Endothelial cell of umbilical vein (primary cell): ENCODE measurements around the gene ADRM1.

ENCODE experiments used
- POLR2AphosphoS5 ChIP-seq: IDR thresholded peaks from 2 replicates; pipeline ENCODE4 v1.6.1; 2012; ENCODE audit warnings: low read depth, mild to moderate bottlenecking, control low read depth, low read length, moderate library complexity; ENCODE audit not compliant: insufficient read depth
- TF ChIP-seq, protein P1 (sequence below), 2 donors: IDR thresholded peaks; 1 replicate in 1 of 2; 2 replicates in 1 of 2; pipeline ENCODE4 v1.5.1; 2011; ENCODE audit warnings: low read length in 2 of 2, mild to moderate bottlenecking in 2 of 2, moderate library complexity in 2 of 2, control low read depth in 1 of 2, inconsistent platforms in 1 of 2, low read depth in 1 of 2; ENCODE audit not compliant: insufficient read depth in 1 of 2; ENCODE audit errors: extremely low read depth in 1 of 2

DNA sequence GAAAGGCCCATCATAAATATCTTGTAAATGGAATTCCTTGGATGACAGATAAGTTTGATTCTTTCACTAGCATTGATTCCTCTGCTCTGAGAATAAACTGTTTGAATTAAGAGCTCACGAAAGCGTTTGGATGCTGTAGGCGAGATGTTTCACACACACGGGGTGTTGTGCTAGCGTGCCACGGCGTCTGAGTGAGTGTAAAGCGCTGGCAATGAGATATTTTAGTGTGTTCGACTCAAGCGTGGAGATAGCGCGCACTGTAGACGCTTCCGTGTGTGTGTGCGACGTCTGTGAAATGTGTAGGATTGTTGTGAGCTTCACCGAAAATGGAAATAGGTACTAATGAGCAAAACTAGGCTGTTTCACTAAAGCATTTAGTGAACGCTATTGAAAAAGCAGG is 29.4 kb upstream of the ADRM1 start:
- no peak for TF ChIP-seq POLR2AphosphoS5
- TF ChIP-seq, protein P1, sequence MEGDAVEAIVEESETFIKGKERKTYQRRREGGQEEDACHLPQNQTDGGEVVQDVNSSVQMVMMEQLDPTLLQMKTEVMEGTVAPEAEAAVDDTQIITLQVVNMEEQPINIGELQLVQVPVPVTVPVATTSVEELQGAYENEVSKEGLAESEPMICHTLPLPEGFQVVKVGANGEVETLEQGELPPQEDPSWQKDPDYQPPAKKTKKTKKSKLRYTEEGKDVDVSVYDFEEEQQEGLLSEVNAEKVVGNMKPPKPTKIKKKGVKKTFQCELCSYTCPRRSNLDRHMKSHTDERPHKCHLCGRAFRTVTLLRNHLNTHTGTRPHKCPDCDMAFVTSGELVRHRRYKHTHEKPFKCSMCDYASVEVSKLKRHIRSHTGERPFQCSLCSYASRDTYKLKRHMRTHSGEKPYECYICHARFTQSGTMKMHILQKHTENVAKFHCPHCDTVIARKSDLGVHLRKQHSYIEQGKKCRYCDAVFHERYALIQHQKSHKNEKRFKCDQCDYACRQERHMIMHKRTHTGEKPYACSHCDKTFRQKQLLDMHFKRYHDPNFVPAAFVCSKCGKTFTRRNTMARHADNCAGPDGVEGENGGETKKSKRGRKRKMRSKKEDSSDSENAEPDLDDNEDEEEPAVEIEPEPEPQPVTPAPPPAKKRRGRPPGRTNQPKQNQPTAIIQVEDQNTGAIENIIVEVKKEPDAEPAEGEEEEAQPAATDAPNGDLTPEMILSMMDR (IDR thresholded peaks at IDR 0.05; ENCODE audit: extremely low read depth in 1 of 2, insufficient read depth in 1 of 2, low read depth in 1 of 2, low read length in 2 of 2) = no peak
